Activated CD4-positive, alpha-beta T cell treated with anti-CD3 and anti-CD28 coated beads for 1 hour (primary cell): ENCODE data around the gene SPACA9.

ENCODE experiments used
- DNase-seq: peaks from one replicate; pipeline ENCODE4 v3.0.0-alpha.2; 2020

SPACA9 gene

GRCh38 chr9:132878695-132879456 is at the start of gene SPACA9:
Gene SPACA9, plus strand, starts transcription at chr9:132878898. Its CDS starts 5,050 bp downstream, at chr9:132883948.
- DNase-seq: no peak

GRCh38 chr9:132832171-132832881 is 46.4 kb upstream of the SPACA9 start:
- no peak for DNase-seq

GRCh38 chr9:132833550-132834121 is 45.1 kb upstream of the SPACA9 start:
- DNase-seq: no peak

GRCh38 chr9:132834343-132834742 is 44.4 kb upstream of the SPACA9 start:
- DNase-seq: no peak

GRCh38 chr9:132837501-132838286 is 41.0 kb upstream of the SPACA9 start:
- no peak for DNase-seq

GRCh38 chr9:132838291-132838690 is 40.4 kb upstream of the SPACA9 start:
- DNase-seq: no peak

- no peak for DNase-seq
Observed at GRCh38 chr9:132840980-132841379, 37.7 kb upstream of the SPACA9 start.

GRCh38 chr9:132842124-132843044 is 36.3 kb upstream of the SPACA9 start:
- DNase-seq: no peak

GRCh38 chr9:132846109-132846917 is 32.4 kb upstream of the SPACA9 start:
- DNase-seq: no peak

GRCh38 chr9:132846918-132847515 is 31.7 kb upstream of the SPACA9 start:
- no peak for DNase-seq

- DNase-seq: no peak
Observed at GRCh38 chr9:132849185-132849706, 29.5 kb upstream of the SPACA9 start.

GRCh38 chr9:132853482-132853881 is 25.2 kb upstream of the SPACA9 start:
- no peak for DNase-seq

GRCh38 chr9:132854832-132855231 is 23.9 kb upstream of the SPACA9 start:
- no peak for DNase-seq

- no peak for DNase-seq
Observed at GRCh38 chr9:132855904-132856303, 22.8 kb upstream of the SPACA9 start.

- DNase-seq: no peak
Observed at GRCh38 chr9:132857031-132857430, 21.7 kb upstream of the SPACA9 start.

GRCh38 chr9:132857616-132858342 is 20.9 kb upstream of the SPACA9 start:
- DNase-seq: no peak

GRCh38 chr9:132858751-132859150 is 19.9 kb upstream of the SPACA9 start:
- DNase-seq: no peak

- no peak for DNase-seq
Observed at GRCh38 chr9:132861666-132862065, 17.0 kb upstream of the SPACA9 start.

- DNase-seq: no peak
Observed at GRCh38 chr9:132862533-132862932, 16.2 kb upstream of the SPACA9 start.

GRCh38 chr9:132863096-132863495 is 15.6 kb upstream of the SPACA9 start:
- DNase-seq: no peak
